Muscle of arm (tissue), 12 donors: ENCODE measurements around the gene SUSD4. TPM values are rescaled to one million over a fixed set of nuclear protein-coding genes. Genes with fewer than 3 reads are reported as not detected.

Experiments
- DNase-seq: peaks from one replicate; pipeline ENCODE4 v3.0.0-alpha.2; 2013
- polyA plus RNA-seq, 12 donors: library from polyadenylated mRNA; unstranded; fragments of 120-200 nt; gene quantifications; one replicate each; pipeline ENCODE4 v1.2.1, GENCODE V29; 2013; ENCODE audit not compliant: insufficient read length in 12 of 12

The SUSD4 gene
- polyA plus RNA-seq, 12 donors: 2.7 to 9.7 (median 4.0) TPM; not detected in 2

GRCh38 chr1:223330466-223330865 lies 33.5 kb downstream of the SUSD4 start:
- no peak for DNase-seq

- no peak for DNase-seq
Observed at GRCh38 chr1:223329664-223330415, 34.1 kb downstream of the SUSD4 start.

- no peak for DNase-seq
Observed at GRCh38 chr1:223329252-223329651, 34.7 kb downstream of the SUSD4 start.

- no peak for DNase-seq
Observed at GRCh38 chr1:223328566-223328965, 35.4 kb downstream of the SUSD4 start.

- DNase-seq: no peak
Observed at GRCh38 chr1:223326776-223327175, 37.2 kb downstream of the SUSD4 start.

GRCh38 chr1:223323491-223324484 lies 40.2 kb downstream of the SUSD4 start:
- DNase-seq: no peak

- DNase-seq: no peak
Observed at GRCh38 chr1:223322868-223323267, 41.1 kb downstream of the SUSD4 start.

GRCh38 chr1:223320959-223321358 lies 43.0 kb downstream of the SUSD4 start:
- no peak for DNase-seq

GRCh38 chr1:223319905-223320580 lies 43.9 kb downstream of the SUSD4 start:
- no peak for DNase-seq

- no peak for DNase-seq
Observed at GRCh38 chr1:223319398-223319797, 44.6 kb downstream of the SUSD4 start.

GRCh38 chr1:223316082-223316481 lies 47.9 kb downstream of the SUSD4 start:
- no peak for DNase-seq

GRCh38 chr1:223315665-223316064 lies 48.3 kb downstream of the SUSD4 start:
- DNase-seq: no peak

- no peak for DNase-seq
Observed at GRCh38 chr1:223313415-223313754, 50.6 kb downstream of the SUSD4 start.

- no peak for DNase-seq
Observed at GRCh38 chr1:223312705-223313414, 51.1 kb downstream of the SUSD4 start.

GRCh38 chr1:223312273-223312672 lies 51.7 kb downstream of the SUSD4 start:
- DNase-seq: no peak

- DNase-seq: no peak
Observed at GRCh38 chr1:223311826-223312225, 52.1 kb downstream of the SUSD4 start.

- no peak for DNase-seq
Observed at GRCh38 chr1:223308136-223308535, 55.8 kb downstream of the SUSD4 start.

- no peak for DNase-seq
Observed at GRCh38 chr1:223307544-223307943, 56.4 kb downstream of the SUSD4 start.

GRCh38 chr1:223304931-223305330 lies 59.0 kb downstream of the SUSD4 start:
- DNase-seq: no peak

- DNase-seq: no peak
Observed at GRCh38 chr1:223301371-223301770, 62.6 kb downstream of the SUSD4 start.

GRCh38 chr1:223299553-223299952 lies 64.4 kb downstream of the SUSD4 start:
- DNase-seq: no peak

GRCh38 chr1:223298701-223299100 lies 65.3 kb downstream of the SUSD4 start:
- DNase-seq: no peak
